Measurements from ENCODE around the gene RBBP8NL.

DNA sequence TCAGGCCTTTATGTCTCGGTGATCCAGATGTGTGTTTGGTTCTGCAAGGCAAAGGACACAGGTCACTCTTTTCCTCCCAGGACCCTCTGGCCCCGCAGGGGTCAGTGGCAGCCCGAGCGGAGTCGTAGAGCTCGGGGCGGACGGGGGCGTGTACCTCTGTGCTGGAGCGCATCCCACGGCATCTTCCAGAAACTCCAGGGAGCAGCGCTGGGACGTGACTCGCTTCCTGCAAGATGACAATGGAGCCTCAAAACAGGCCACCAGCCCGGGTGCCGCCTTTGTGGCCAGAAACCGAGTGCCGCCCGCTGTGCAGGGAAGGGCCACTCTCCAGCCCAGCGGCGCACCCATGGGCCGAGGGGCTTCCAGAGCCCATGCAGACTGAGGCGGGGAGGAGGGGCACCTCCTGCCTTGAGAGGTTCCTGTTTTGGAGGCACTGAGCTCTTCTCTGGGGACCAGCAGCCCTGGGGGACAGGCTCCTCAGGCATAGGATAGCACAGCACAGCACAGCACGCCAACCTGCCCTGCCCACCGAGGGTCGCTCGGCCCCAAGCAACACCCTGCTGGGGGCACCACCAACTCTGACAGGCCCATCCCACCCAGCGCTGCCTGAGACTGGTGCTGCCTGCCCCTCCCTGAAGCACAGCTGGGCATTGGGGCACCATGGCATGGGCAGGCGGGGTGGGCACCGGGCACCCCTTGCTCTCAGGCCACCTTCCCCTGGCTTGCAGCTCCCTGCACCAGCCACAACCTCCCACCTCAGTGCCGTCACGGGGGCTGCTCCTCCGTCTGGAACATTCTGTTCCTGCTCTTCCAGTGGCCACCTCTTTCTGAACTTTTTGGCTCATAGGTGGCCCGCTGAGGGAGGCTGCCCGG is 30.7 kb downstream of the RBBP8NL start:
- TF ChIP-seq CTCF (IDR thresholded peaks at IDR 0.05) (no peak), POLR2A (IDR thresholded peaks at IDR 0.05) (no peak), EP300 (IDR thresholded peaks at IDR 0.05) (no peak)

All from tibial nerve (tissue), 4 donors.